Fibroblast of skin of right biceps (primary cell): ENCODE results near the gene PAOX.

Source experiments
- DNase-seq: peaks from one replicate; pipeline ENCODE4 v3.0.0-alpha.2; 2013

PAOX gene

DNA sequence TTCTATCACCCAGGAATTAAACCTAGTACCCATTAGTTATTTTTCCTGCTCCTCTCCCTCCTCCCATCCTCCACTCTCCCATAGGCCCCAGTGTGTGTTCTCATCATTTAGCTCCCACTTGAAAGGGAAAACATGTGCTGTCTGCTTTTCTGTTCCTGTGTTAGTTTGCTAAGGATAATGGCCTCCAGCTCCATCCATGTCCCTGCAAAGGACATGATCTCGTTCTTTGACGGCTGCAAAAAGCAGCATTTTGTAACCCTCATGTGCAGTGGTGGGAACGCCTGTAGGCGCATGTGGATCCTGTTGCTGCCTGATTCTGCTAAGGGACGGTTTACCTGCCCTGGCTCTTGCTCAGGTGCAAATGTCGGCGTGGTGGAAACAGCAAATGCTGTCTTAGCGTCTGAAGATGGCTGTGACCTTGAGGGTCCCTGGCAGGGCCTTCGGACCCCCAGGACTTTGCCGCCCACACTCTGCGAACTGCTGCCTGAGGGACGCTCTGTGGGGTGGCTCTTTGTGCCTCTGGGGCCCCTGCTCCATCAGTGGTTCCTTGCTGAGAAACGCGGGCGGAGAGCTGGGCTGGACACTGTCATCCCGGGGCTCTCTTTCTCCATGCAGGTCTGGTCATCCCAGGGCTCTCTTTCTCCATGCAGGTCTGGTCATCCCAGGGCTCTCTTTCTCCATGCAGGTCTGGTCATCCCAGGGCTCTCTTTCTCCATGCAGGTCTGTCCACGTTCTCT, 9.3 kb downstream of the PAOX start:
- no peak for DNase-seq

DNA sequence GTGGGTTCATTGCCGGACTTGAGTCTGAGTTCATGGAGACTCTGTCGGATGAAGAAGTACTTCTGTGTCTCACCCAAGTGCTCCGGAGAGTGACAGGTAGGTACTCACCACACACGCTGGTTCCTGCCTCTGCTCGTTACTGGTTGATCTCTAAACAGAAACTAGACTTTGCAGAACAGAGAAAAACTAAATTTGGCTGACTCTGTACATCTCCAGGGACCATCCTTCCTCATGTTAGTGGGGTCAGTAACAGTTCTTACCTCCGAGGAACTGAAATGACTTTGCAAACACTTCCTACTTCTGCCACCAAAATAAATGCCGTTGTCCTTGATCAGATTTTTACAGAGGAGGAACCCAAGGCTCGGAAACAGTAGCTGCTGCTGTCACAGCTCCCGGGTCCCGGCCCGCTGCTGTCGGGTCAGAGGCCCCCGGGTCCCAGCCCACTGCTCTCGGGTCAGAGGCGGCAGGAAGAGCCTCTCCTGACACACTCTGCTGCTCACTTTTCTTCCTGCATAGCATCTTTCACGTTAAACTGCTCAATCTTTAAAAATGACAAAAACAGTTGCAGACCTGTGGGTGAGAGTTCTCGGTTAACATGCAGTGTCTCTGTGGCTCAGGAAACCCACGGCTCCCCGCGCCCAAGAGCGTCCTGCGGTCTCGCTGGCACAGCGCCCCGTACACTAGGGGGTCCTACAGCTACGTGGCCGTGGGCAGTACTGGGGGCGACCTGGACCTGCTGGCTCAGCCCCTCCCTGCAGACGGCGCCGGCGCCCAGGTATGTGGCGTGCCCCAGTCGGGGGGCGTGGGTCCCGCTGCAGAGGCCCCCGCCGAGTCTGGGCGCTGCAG, 10.1 kb downstream of the PAOX start:
- DNase-seq = no peak

DNA sequence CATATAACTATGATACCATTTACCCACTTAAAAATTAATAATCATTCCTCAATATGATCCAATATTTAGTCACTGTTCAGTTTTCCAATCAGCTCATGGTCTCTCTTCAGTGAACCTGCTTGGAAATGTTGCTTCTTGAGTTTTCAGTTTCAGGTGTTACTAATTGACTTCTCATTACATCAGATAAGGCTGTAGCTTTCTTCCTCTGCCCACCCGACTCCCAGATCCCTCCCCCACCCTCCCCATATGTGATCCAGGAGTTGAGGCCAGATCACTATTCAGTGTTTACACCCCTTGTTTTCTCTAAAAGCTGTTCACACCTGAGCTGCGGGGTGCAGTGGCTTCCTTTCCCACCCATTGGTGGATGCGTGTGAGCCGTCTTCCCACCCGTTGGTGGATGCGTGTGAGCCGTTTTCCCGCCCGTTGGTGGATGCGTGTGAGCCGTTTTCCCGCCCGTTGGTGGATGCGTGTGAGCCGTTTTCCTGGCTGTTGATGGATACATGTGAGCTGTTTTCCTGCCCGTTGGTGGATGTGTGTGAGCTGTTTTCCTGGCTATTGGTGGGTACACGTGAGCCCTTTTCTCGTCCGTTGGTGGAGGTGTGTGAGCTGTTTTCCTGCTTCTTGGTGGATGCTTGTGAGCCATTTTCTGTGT, 11.7 kb downstream of the PAOX start:
- no peak for DNase-seq

DNA sequence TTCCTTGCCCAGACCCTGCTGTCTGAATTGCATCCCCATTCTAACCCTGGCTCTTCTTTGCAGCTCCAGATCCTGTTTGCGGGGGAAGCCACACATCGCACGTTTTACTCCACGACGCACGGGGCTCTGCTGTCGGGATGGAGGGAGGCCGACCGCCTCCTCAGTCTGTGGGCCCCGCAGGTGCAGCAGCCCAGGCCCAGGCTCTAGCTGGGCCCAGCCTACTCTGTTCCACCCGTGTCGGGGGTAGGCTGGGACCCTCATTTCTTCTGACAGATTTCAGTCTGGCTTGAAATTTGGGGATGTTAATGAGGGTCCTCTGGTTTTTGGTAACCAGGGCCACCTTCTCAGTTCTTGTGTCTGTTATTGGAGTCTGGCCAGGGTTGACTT, 12.2 kb downstream of the PAOX start:
- no peak for DNase-seq

DNA sequence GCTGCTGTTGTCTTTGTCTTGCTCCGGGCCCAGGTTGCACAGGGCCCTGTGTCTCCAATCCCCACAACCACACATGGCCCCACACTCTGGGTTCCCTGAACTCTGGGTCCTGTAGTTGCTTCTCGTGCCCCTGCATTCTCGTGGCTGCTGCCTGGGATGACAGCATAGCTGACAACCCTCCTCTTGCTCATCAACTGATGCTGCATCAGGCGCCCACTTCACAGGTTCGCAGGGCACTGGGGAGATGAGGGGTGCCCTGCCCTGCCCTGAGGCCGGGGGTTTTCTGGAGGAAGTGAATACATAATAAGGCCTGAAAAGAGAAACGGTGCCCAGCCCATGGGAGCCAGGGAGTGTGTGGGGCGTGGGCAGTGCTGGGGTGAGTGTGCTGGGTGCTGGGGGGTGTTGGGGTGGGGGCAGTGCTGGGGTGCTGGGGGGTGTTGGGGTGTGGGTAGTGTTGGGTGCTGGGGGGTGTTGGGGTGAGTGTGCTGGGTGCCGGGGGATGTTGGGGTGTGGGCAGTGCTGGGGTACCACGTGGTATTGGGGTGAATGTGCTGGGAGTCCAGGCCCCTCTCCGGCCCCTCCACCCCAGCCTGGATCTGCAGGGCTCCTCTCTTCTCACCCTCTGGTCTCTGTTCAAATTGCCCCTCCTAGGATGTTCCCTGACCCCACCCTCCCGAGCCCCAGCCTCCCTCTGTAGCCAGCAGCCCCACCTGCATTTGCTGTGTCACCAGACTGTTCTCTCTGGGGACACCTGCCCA, 12.9 kb downstream of the PAOX start:
- DNase-seq = no peak

DNA sequence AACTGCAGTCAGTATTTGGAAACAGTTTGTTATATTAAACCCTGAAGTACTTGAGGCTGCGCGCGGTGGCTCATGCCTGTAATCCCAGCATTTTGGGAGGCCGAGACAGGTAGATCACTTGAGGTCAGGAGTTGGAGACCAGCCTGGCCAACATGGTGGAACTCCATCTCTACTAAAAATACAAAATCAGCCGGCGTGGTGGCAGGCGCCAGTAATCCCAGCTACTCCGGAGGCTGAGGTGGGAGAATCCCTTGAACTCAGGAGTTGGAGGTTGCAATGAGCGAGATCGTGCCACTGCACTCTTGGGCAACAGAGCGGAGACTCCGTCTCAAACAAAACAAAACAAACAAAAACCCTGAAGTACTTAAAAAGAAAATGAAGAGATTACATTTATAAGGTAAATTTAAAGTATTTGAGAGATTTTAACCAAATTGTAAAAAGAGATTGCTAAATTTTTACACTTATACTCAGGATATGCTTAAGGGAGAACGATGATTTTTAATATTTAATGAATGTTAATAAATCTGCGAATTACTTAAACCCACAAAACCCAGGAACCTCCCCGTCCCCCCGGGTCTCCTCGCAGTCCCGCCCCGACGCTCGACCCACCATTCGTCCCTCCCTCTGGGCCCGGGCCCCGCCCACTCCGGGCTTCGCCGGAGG, 14.5 kb downstream of the PAOX start:
- no peak for DNase-seq

DNA sequence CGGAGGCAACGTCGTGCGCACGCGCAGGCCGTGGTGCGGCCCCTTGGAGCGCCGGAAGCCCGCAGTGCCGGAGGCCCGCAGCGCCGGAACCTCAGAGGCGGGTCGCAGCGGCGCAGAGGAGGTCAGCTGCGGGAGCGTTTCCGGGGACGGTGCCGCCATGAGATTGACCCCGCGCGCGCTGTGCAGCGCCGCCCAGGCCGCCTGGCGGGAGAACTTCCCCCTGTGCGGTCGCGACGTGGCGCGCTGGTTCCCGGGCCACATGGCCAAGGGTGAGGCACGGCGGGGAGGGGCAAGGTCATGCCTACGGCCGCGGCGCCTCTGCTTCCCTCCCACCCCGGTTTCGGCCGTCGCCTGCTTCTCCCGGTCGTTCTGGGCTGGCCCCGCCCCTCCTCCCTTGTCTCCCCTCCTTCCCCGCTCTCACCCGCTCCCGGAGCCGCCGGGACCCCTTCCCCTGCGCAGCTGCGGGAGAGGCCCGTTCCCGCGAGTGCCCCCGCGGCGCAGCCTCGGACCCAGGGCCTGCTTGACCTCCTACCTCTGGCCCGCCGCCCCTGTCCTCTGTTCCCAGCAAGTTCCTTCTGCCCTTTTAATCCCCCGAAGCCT, 15.1 kb downstream of the PAOX start, which contains the start of gene MTG1:
MTG1 (plus strand) TSS at position 94 of the 600 bp plus-strand sequence; CDS start at position 158, 64 bp downstream.
- DNase-seq = peak; percentile 91

DNA sequence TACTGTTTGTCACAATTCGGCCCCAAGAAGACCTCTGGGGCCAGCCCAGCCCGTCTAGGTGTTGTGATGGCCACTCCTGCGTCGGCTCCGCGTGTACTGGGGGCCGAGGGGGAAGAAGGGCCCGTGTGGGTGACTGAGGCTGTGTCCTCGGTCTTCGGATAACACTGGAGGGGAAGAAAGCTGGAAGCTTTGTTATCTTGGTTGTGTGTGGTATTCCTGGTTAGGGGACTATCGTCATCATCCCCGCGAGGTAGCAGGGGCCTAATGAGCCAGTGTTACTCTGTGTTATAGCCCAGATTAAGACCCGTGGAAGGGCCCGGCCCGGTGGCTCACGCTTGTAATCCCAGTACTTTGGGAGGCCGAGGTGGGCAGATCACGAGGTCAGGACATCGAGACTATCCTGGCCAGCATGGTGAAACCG, 15.7 kb downstream of the PAOX start:
- DNase-seq = no peak

DNA sequence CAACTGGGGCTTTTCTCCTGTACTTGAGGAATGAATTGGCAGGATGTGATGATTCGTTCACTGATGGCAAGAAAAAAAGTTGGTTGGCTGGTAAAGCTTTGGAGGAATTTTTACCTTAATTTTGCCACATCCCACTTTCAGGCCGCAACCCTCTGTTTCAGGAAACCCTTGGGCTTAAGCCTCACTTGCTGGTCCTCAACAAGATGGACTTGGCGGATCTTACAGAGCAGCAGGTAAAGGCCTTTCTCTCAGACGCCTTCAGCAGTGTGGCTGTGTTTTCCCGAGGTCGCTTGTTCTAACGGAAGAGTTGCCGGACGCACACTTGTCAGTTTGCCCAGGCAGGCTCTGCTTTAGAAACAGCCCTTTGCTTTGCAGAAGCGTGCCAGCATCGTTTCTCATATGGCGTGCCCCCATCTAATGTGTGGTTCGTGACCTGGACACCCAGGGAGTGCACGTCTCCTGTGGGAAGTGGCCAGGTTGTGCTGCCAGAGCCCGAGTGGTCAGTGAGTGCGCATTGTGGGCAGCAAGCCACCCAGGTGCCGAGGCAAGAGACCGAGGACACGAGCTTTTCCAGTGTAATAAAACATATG, 17.1 kb downstream of the PAOX start:
- no peak for DNase-seq

DNA sequence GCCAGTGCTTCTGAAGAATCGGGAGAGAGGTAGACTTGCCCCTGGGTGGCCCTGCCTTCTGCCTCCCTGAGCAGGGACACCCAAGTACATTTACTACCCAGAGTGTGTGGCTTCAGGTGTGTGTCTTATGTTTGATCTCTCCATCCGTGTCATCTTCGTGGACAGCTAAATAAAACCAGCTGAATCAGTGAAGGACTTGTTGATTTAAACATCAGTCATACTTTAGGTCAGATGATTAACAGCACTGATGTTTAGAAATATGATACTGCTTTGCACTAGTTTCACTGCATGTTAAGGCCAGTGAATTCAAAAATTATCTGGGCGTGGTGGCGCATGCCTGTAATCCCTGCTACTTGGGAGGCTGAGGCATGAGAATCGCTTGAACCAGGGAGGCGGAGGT, 18.9 kb downstream of the PAOX start:
- DNase-seq = no peak

DNA sequence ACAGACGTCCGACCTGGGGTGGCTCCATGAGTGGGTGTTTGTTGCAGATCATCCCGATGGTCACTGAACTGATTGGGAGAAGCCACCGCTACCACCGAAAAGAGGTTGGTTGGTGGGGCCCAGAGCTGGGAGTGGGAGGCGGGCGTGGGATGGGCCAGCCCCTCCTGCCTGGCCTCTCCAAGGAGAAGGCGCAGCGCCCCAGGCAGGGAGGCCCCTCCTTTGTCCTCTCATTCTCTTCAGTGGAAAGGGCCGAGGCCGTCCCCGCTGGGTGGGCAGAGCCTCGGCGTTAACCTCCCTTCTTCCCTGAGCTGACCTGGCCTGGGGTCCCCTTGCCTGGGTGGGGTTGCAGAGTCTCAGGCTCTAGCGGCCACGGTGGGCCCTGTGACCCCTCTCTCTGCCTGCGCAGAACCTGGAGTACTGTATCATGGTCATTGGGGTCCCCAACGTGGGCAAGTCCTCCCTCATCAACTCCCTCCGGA, 20.1 kb downstream of the PAOX start:
- no peak for DNase-seq

DNA sequence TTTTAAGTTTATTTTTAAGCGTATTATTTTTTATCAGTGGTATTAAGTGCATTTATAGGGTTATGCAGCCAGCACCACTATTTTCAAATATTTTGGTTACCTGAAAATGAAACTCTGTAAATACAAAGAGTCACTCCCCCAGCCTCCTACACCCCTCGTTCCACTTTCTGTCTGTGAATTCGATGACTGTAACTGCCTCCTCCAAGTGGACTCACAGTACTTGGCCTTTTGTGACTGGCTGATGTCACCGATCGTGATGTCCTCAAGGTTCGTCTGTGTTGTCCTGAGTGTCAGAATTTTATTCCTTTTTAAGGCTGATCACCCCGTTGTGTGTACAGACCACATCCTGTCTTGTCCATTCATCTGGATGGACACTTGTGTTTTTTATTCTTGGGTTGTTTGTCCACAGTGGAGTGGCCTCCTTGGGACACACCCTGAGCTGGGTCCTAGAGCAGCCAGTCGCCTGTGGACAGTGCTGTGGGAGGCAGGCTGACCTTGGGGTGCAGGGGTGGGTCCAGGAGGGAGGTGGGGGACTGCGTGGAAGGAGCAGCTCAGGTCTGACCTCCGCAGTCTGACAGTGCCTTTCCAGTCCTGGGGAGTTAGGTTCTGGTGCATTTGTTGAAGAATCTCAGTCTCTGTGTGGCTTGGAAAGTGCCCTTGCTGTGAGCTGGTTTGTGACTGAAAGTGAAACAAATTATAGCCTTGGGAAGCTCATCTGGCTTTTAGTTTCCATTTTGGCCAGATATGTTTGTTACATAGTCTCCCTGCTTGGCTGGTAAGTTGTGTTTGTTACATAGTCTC, 21.8 kb downstream of the PAOX start:
- no peak for DNase-seq

DNA sequence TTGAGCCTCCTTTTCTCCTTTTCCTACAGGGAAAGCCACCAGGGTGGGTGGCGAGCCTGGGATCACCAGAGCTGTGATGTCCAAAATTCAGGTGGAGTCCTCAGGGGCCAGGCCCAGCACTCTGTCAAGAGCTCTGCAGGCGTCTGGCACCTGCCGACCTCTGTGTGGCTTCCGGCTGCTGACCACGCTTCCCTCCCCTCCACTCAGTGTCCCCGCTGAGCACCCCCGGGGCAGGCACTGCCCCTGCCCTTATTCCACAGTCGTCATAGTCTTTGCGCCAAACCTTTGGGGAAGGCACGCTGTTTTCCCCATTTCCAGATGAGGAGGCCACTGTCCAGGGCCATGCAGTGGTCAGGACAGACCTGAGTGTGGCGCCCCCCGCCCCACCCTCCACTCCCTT, 22.4 kb downstream of the PAOX start:
- DNase-seq = no peak

DNA sequence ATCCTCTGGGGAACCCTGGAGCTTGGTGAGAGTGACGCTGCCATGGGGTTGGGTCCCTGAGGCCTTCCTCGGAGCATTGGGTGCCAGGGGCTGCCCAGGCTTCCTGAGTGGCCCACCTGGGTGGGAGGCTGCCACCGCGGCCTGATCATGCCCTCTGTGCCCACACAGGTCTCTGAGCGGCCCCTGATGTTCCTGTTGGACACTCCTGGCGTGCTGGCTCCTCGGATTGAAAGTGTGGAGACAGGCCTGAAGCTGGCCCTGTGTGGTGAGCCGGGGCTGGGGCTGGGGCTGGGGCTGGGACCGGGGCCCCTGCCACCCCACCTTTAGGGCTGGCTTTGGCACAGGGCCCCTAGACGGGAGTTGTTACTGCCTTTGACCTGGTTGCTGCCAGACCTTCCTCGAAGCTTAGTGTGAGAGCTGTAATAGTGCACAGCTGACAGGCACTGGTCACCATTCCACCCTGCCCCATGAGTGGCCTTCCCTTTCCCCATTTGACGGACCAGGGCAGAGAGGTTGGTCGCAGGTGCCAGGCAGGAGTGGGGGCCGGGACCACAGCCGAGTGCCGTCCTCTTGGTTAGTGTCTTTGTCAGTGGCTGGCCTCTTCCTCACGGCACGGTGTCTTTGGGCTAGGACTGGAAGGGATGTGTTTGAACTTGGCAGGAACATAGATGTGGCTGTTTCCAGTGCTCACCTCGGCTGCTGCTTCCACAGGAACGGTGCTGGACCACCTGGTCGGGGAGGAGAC, 23.1 kb downstream of the PAOX start:
- DNase-seq = no peak

DNA sequence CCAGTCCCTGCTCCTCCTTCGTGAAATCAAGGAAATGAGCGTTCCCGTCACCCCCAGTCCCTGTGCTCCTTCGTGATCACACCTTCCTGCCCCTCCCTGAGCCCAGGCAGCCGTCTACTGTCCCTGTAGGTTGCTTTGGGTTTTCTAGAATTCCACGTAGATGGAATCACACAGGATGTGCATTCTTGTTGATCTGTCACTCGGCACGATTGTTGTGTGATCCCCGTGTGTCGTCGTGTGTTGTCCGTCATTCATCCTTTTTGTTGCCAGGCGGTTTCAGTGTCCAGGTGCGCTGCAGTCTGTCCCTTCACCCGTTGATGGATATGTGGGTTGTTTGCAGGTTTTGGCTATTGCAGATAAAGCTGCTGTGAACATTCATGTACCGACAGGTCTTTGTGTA, 24.3 kb downstream of the PAOX start:
- no peak for DNase-seq

DNA sequence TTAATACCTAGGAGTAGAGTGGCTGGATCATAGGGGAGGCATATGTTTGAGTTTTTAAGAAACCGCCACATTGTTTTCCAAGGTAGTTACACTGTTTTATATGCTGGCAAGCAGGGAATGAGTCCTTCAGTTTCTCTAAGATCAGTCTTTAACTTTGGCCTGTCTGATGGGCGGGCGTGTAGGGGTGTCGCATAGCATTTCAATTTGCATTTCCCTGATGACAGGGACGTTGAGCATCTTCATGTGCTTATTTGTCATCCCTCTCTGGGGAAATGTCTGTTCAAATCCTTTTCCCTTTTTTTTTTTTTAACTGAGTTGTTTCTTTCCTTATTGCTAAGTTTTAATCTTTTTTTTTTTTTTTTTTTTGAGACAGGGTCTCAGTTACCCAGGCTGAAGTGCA, 24.7 kb downstream of the PAOX start:
- no peak for DNase-seq

DNA sequence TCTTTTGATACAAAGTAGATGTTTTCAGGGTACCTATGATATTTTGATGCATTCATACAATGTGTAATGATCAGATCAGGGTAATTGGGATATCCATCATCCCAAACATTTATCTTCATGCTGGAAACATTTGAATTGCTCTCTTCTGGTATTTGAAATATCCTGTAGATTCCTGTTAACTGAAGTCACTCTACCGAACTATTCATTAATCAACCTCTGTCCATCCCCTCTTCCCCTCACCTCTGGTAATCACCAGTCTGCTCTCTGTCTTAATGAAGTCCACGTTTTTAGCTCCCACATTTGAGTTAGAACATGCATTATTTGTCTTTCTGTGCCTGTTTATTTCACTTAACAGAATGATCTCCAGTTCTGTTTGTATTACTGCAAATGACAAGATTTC, 26.2 kb downstream of the PAOX start:
- peak; percentile 47 for DNase-seq

DNA sequence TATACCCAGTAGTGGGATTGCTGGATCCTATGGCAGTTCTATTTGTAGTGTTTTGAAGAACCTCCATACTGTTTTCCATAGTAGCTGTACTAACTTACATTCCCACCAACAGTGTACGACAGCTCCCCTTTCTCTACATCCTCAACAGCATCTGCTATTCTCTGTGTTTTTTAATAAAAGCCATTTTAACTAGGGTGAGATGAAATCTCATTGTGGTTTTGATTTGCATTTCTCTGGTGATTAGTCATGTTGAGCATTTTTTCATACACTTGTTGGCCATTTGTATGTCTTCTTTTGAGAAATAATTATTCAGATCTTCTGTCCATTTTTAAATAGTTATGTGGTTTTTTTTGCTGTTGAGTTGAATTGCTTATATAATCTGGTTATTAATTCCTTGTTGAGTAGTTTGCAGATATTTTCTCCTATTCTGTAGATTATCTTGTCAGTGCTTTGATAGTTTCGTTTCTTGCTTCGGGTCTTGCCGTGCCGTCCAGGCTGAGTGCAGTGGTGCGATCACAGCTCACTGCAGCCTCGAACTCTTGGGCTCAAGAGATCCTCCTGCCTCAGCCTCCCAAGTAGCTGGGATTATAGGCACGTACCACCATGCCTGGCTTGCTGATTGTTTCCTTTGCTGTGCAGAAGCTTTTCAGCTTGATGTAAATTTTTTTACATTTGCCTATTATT, 26.9 kb downstream of the PAOX start:
- peak; percentile 60 for DNase-seq
